K562 (cell line): ENCODE results near the gene HPS3. TPM values are rescaled to one million over a fixed set of nuclear protein-coding genes. Genes with fewer than 3 reads are reported as not detected.

ENCODE experiments used
- ATAC-seq: fragments of 200-7000 bp; cut with Tn5 transposase; 3 replicates; pipeline ENCODE4 v1.9.1; 2020; ENCODE audit warnings: moderate library complexity
- BruUV-seq: library from RNA; stranded (reverse); fragments of 400-500 nt; replicated peaks from 2 replicates; lab custom pipeline; 2021; lab: Mats Ljungman, UMichigan
- CTCF ChIA-PET: fragments of 300-600 bp; formaldehyde crosslinking; extraction: SDS; loops from one replicate; lab custom pipeline; 2021; ENCODE audit warnings: low intra/inter-chr PET ratio; lab: Yijun Ruan, JAX
- POLR2A ChIA-PET: fragments of 300-600, 350-650 bp; sonication (Branson Sonifier 250); formaldehyde crosslinking; extraction: SDS; loops from one replicate; lab custom pipeline; 2021; ENCODE audit warnings: antibody characterized with exemption, inconsistent platforms; lab: Yijun Ruan, JAX
- DNase-seq, 4 experiments: peaks; one replicate each; pipeline versions ENCODE4 v3.0.0 to v3.0.0-alpha.2; 2011 to 2018; ENCODE audit warnings: low spot score in 3 of 4, mixed read lengths in 3 of 4; ENCODE audit errors: extremely low read depth in 1 of 4
- FAIRE-seq: peaks from 2 replicates; lab custom pipeline; 2011; peaks lifted over from hg19 to GRCh38; lab: Jason Lieb, UNC
- H2AFZ ChIP-seq: 2 replicates; pipeline ENCODE4 v1.6.0; 2011; ENCODE audit warnings: low read depth, low read length, control low read depth, inconsistent platforms
- H3K27ac ChIP-seq: fragments of 200-600 bp; 3 replicates; pipeline ENCODE4 v1.8.0; 2011; ENCODE audit warnings: low read depth, mild to moderate bottlenecking, control low read depth, inconsistent platforms, low read length, moderate library complexity, mixed read lengths; ENCODE audit errors: extremely low read depth
- H3K27me3 ChIP-seq, 2 experiments: fragments of 300-600 bp in 1 of 2; 2 replicates in 1 of 2; 3 replicates in 1 of 2; pipeline versions ENCODE4 v1.6.0 to v1.8.0; 2011; ENCODE audit warnings: inconsistent platforms in 2 of 2, low read length in 2 of 2, mild to moderate bottlenecking in 1 of 2, mixed read lengths in 1 of 2, moderate library complexity in 1 of 2; ENCODE audit not compliant: control insufficient read depth in 2 of 2, insufficient read depth in 2 of 2
- H3K36me3 ChIP-seq: fragments of 300-600 bp; 3 replicates; pipeline ENCODE4 v1.8.0; 2011; ENCODE audit warnings: mild to moderate bottlenecking, low read length, inconsistent platforms; ENCODE audit not compliant: control insufficient read depth, insufficient read depth
- H3K4me1 ChIP-seq, 2 experiments: fragments of 200-600 bp in 1 of 2; replicated peaks in 1 of 2; 2 replicates in 1 of 2; 3 replicates in 1 of 2; pipeline versions ENCODE4 v1.5.1 to v1.8.0; 2011; ENCODE audit warnings: inconsistent platforms in 2 of 2, low read length in 2 of 2, mild to moderate bottlenecking in 1 of 2, mixed read lengths in 1 of 2, moderate library complexity in 1 of 2; ENCODE audit not compliant: control insufficient read depth in 2 of 2, insufficient read depth in 2 of 2
- H3K4me2 ChIP-seq: 2 replicates; pipeline ENCODE4 v1.6.1; 2011; ENCODE audit warnings: low read length, control low read depth, inconsistent platforms, mixed read lengths; ENCODE audit not compliant: insufficient read depth
- H3K4me3 ChIP-seq: fragments of 200-600 bp; sonication (generic), shearing (Covaris generic); 2 replicates; pipeline ENCODE4 v1.5.1; 2016; ENCODE audit warnings: control low read depth, inconsistent platforms
- H3K79me2 ChIP-seq: fragments of 200-600 bp; 3 replicates; pipeline ENCODE4 v1.8.0; 2011; ENCODE audit warnings: low read length, inconsistent platforms; ENCODE audit not compliant: control insufficient read depth, insufficient read depth
- H3K9ac ChIP-seq, 2 experiments: 2 replicates each; pipeline versions ENCODE4 v1.6.0 to v1.6.1; 2011; ENCODE audit warnings: low read depth in 2 of 2, low read length in 2 of 2, control low read depth in 1 of 2, inconsistent platforms in 1 of 2, mild to moderate bottlenecking in 1 of 2, mixed read lengths in 1 of 2; ENCODE audit not compliant: insufficient read depth in 1 of 2
- H3K9me1 ChIP-seq: one replicate; pipeline ENCODE4 v1.6.0; 2011; ENCODE audit warnings: inconsistent platforms, mild to moderate bottlenecking, low read length, moderate library complexity; ENCODE audit not compliant: control insufficient read depth, insufficient read depth
- H3K9me3 ChIP-seq: replicated peaks from 2 replicates; pipeline ENCODE4 v1.5.1; 2011; ENCODE audit warnings: low read depth, low read length, inconsistent platforms; ENCODE audit not compliant: control insufficient read depth, insufficient read depth
- H4K20me1 ChIP-seq: replicated peaks from 2 replicates; pipeline ENCODE4 v1.6.1; 2011; ENCODE audit warnings: low read length, inconsistent platforms, mixed read lengths; ENCODE audit not compliant: control insufficient read depth, insufficient read depth
- CREB5 ChIP-seq: fragments of 250-450 bp; sonication (Bioruptor Pico); IDR thresholded peaks from 2 replicates; pipeline ENCODE4 v1.5.0; 2020; ENCODE audit warnings: mild to moderate bottlenecking
- MXI1 ChIP-seq: IDR thresholded peaks from 2 replicates; pipeline ENCODE4 v1.6.1; 2011; ENCODE audit warnings: low read depth, mild to moderate bottlenecking, improper control_type of control experiment, low read length
- POLR2AphosphoS5 ChIP-seq: IDR thresholded peaks from 2 replicates; pipeline ENCODE4 v1.6.1; 2011; ENCODE audit warnings: mild to moderate bottlenecking, low read depth, low read length, moderate library complexity; ENCODE audit not compliant: control insufficient read depth, insufficient read depth
- SMAD2 ChIP-seq: fragments of 150-350 bp; IDR thresholded peaks from 2 replicates; pipeline ENCODE4 v1.6.1; 2014; ENCODE audit warnings: low read depth, mild to moderate bottlenecking, low read length
- TCF7L2 ChIP-seq: fragments of 150-350 bp; IDR thresholded peaks from 2 replicates; pipeline ENCODE4 v1.6.1; 2016; ENCODE audit warnings: low read depth, mild to moderate bottlenecking, low read length, moderate library complexity
- ZBTB11 ChIP-seq, 3 experiments: fragments of 200-800 bp in 1 of 3; fragments of 250-450 bp in 1 of 3; fragments of 450-650 bp in 1 of 3; sonication (Bioruptor Pico) in 1 of 3; sonication (Bioruptor generic) in 1 of 3; formaldehyde crosslinking in 1 of 3; IDR thresholded peaks; 2 replicates each; pipeline versions ENCODE4 v1.6.1 to v1.8.0; 2016 to 2022; ENCODE audit warnings: mild to moderate bottlenecking in 2 of 3, missing genetic modification characterization in 2 of 3, missing compliant biosample characterization in 1 of 3, moderate library complexity in 1 of 3
- ZNF512 ChIP-seq: IDR thresholded peaks from 2 replicates; pipeline ENCODE4 v1.6.1; 2016; ENCODE audit warnings: missing genetic modification characterization, missing compliant biosample characterization
- WGBS: fragments of 100-300 bp; shearing (Covaris generic); methylation state at CpG from one replicate; pipeline ENCODE4 v1.1.6; 2016; ENCODE audit warnings: low coverage, mixed read lengths; ENCODE audit not compliant: insufficient coverage; ENCODE audit errors: missing lambda C conversion rate; 5-methylcytosine and 5-hydroxymethylcytosine counted together
- in situ Hi-C: fragments of 300-500 bp; cut with MboI; formaldehyde crosslinking; loops from 4 replicates; pipeline ENCODE4 v1.15.0; 2018; ENCODE audit warnings: inconsistent platforms, mixed read lengths
- intact Hi-C: fragments of 100-400 bp; cut with micrococcal nuclease; formaldehyde crosslinking; loops from 2 replicates; pipeline ENCODE4 v1.14.2; 2022
- polyA plus RNA-seq, 8 experiments: library from polyadenylated mRNA; depleted of rRNA in 4 of 8; stranded (reverse) in 5 of 8; unstranded in 3 of 8; fragments of >200 nt; fragmentation: Nextera tagmentation in 2 of 8; fragmentation: Illumina TruSeq in 1 of 8; extraction: Ambion mirVana in 2 of 8; extraction: Trizol in 1 of 8; gene quantifications; 2 replicates each; pipeline versions ENCODE4 v1.2.1 to v1.2.3, GENCODE V29; 2011 to 2014; ENCODE audit warnings: inconsistent platforms in 1 of 8, missing spikeins in 1 of 8
- total RNA-seq, 7 experiments: library from RNA; depleted of rRNA in 6 of 7; stranded (reverse); fragments of >200 nt in 6 of 7; fragmentation: Illumina TruSeq in 2 of 7; extraction: Trizol in 2 of 7; gene quantifications; 2 replicates each; pipeline versions ENCODE4 v1.2.1 to v1.2.3, GENCODE V29; 2011 to 2021; ENCODE audit warnings: low replicate concordance in 1 of 7

The HPS3 gene
- total and polyA plus RNA-seq, 9 of the 15 experiments (the other 6 are each of a cell fraction or from before 2014, with no cell fraction given): 1.2 to 11.3 (median 7.6) TPM

- Histone ChIP-seq H3K9me3 (no peaks in the 10 kb centered on the region), H3K27me3 (no peaks in the 10 kb centered on the region), H4K20me1 (no peaks in the 10 kb centered on the region), H3K4me3 (no peak overlapping the region)
- in situ Hi-C loops: no loop called here
- FAIRE-seq (no peak), DNase-seq (no peak)
- no TSS peak for BruUV-seq
- POLR2A ChIA-PET: no interaction called here
- TF ChIP-seq POLR2AphosphoS5: no peak
- TF ChIP-seq, all 486 proteins: peak for 0
- H3K27ac ChIP-seq: no peak overlapping the region
- no peak overlapping the region for H2AFZ ChIP-seq
- 35% methylated on average over 2 of the region's 2 CpGs for WGBS
- CTCF ChIA-PET: no interaction called here
- H3K9ac ChIP-seq: no peak overlapping the region
- no peaks in the 10 kb centered on the region for H3K9me1 ChIP-seq
- H3K4me1 ChIP-seq: no peaks in the 10 kb centered on the region
- H3K79me2 ChIP-seq: no peaks in the 10 kb centered on the region
- ATAC-seq: no peak
- intact Hi-C loops: no loop called here
- 0 out of 3 replicates have a peak, but pooled peaks cover 4% of the 10 kb centered on the region for H3K36me3 ChIP-seq
- no peak overlapping the region for H3K4me2 ChIP-seq
These were observed 38.5 kb downstream of the HPS3 start for GRCh38 chr3:149167898-149168297.

GRCh38 chr3:149170672-149171071 is 41.2 kb downstream of the HPS3 start:
- H3K79me2 ChIP-seq: no peaks in the 10 kb centered on the region
- no peak overlapping the region for H3K27ac ChIP-seq
- 0 out of 3 replicates have a peak, but pooled peaks cover 4% of the 10 kb centered on the region for H3K36me3 ChIP-seq
- no peak overlapping the region for H2AFZ ChIP-seq
- H3K9me1 ChIP-seq: no peaks in the 10 kb centered on the region
- no peaks in the 10 kb centered on the region for H4K20me1 ChIP-seq
- intact Hi-C loops (no loop called here), in situ Hi-C loops (no loop called here)
- no peak for DNase-seq
- H3K27me3 ChIP-seq: no peaks in the 10 kb centered on the region
- no peaks in the 10 kb centered on the region for H3K4me1 ChIP-seq
- 77% methylated on average over 6 of the region's 7 CpGs for WGBS
- CTCF ChIA-PET: interaction anchor here (0.6 to 2.2 kb wide), 2 partner anchors 20 to 103 kb away, joined by 3 to 10 read pairs; no protein-coding TSS in a partner anchor
- POLR2A ChIA-PET: no interaction called here
- no peak for ATAC-seq
- FAIRE-seq: no peak
- no peak overlapping the region for H3K4me2 ChIP-seq
- no peak overlapping the region for H3K4me3 ChIP-seq
- no TSS peak for BruUV-seq
- H3K9me3 ChIP-seq: no peaks in the 10 kb centered on the region
- no peak overlapping the region for H3K9ac ChIP-seq
- TF ChIP-seq MXI1 (no peak), ZNF512 (tag) (no peak), CREB5 (CRISPR knock-in tag) (no peak), SMAD2 (no peak), ZBTB11 (CRISPR knock-in tag; IDR thresholded peaks at IDR 0.05) (no peak), TCF7L2 (no peak)
